ENCODE data around the gene CALML3. TPM values are rescaled to one million over a fixed set of nuclear protein-coding genes. Genes with fewer than 3 reads are reported as not detected.

Gene CALML3
- total RNA-seq, 1 donor from 2014 or later: not detected

DNA sequence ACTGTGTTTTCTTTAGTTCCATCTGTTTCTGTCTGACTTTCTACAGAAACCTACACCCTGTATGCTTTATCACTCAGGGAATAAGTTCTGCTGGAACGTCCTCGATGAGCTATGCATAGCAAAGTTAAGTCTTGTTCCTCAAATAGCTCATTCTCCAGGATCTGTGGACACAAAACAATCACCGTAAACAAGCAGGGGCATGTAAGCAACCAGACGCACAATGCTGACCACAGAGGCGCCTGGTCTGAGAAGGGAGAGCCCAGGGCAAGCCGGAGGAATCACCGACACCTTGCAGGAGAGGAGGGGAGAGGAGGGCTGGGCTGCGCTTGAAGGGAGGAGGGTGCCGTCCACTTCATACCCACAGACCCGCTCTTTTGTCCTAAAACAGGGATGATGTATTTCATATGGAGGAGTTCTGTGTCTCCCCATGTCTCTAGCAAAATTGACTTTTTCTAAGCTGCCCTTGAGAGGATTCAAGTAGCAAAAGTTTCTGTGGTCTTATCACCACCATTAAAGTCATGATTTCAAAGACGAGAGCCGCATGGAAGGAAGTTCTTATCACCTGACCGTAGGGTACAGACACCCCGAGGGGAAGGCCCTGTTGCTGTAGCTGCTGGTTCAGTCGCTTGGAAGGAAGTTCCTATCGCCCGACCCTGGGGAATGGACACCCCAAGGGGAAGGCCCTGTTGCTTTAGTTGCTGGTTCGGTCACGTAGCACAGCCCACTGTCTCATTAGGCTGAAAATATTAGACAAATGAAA lies 14.3 kb downstream of the CALML3 start:
- H3K4me1 Mint-ChIP-seq (ENCODE audit: low read depth, unreplicated experiment): no peaks in the 10 kb centered on the region
- DNase-seq: no peak
- no peak for TF ChIP-seq CTCF (IDR thresholded peaks at IDR 0.05; ENCODE audit: partially characterized antibody, unreplicated experiment)
- no peak overlapping the region for H3K4me3 Mint-ChIP-seq (ENCODE audit: unreplicated experiment)
- peak overlapping the region; percentile 31 for H3K27ac Mint-ChIP-seq (ENCODE audit: unreplicated experiment)
- H3K9me3 Mint-ChIP-seq (ENCODE audit: unreplicated experiment): peaks cover 5% of the 10 kb centered on the region
- peaks cover 17% of the 10 kb centered on the region for H3K36me3 Mint-ChIP-seq (ENCODE audit: unreplicated experiment)
- no peaks in the 10 kb centered on the region for H3K27me3 Mint-ChIP-seq (ENCODE audit: unreplicated experiment)

DNA sequence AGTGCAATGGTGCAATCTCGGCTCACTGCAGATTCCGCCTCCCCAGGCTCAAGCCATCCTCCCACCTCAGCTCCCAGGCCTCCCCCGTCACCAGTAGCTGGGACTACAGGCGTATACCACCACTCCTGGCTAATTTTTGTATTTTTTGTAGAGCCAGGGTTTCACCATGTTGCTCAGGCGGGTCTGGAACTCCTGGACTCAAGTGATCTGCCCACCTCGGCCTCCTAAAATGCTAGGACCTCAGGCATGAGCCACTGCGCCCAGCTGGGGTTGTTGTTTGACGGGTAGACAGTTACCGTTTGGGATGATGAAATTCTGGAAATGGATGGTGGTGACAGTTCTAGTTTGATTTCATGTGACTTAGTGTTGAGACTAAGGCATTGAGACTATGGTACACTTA lies 15.3 kb downstream of the CALML3 start:
- no peak for DNase-seq
- Mint-ChIP-seq H3K4me3 (ENCODE audit: unreplicated experiment) (no peak overlapping the region), H3K27me3 (ENCODE audit: unreplicated experiment) (no peaks in the 10 kb centered on the region), H3K27ac (ENCODE audit: unreplicated experiment) (no peak overlapping the region), H3K9me3 (ENCODE audit: unreplicated experiment) (peaks cover 5% of the 10 kb centered on the region), H3K4me1 (ENCODE audit: low read depth, unreplicated experiment) (no peaks in the 10 kb centered on the region), H3K36me3 (ENCODE audit: unreplicated experiment) (peaks cover 17% of the 10 kb centered on the region)
- no peak for TF ChIP-seq CTCF (IDR thresholded peaks at IDR 0.05; ENCODE audit: partially characterized antibody, unreplicated experiment)

DNA sequence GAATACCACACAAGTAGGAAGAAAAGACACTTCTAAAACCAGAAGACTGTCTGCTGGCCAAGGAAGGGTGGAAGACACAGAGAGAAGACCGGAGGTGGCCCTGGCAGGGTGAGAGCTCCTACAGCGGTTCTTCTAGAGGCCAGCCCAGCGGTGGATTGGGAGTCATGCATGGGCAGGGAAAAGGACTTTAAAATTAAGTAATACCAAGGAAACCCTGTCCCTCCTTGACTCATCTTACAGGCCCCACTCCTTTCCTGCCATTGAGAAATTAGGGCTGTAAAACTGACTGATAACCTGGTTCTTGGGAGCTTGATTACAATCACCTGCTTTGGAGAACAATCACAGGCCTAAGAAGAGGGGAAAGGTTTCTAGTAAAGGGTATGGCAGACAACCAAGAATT lies 16.1 kb downstream of the CALML3 start:
- DNase-seq: no peak
- Mint-ChIP-seq H3K4me1 (ENCODE audit: low read depth, unreplicated experiment) (no peaks in the 10 kb centered on the region), H3K9me3 (ENCODE audit: unreplicated experiment) (peaks cover 5% of the 10 kb centered on the region), H3K27me3 (ENCODE audit: unreplicated experiment) (no peaks in the 10 kb centered on the region), H3K36me3 (ENCODE audit: unreplicated experiment) (peaks cover 17% of the 10 kb centered on the region), H3K27ac (ENCODE audit: unreplicated experiment) (no peak overlapping the region), H3K4me3 (ENCODE audit: unreplicated experiment) (no peak overlapping the region)
- TF ChIP-seq CTCF (IDR thresholded peaks at IDR 0.05; ENCODE audit: partially characterized antibody, unreplicated experiment): no peak

GRCh38 chr10:5542100-5542499 lies 17.3 kb downstream of the CALML3 start:
- Mint-ChIP-seq H3K36me3 (ENCODE audit: unreplicated experiment) (peaks cover 17% of the 10 kb centered on the region), H3K4me1 (ENCODE audit: low read depth, unreplicated experiment) (peaks cover 5% of the 10 kb centered on the region), H3K4me3 (ENCODE audit: unreplicated experiment) (no peak overlapping the region), H3K27ac (ENCODE audit: unreplicated experiment) (no peak overlapping the region), H3K27me3 (ENCODE audit: unreplicated experiment) (no peaks in the 10 kb centered on the region), H3K9me3 (ENCODE audit: unreplicated experiment) (peaks cover 5% of the 10 kb centered on the region)
- no peak for TF ChIP-seq CTCF (IDR thresholded peaks at IDR 0.05; ENCODE audit: partially characterized antibody, unreplicated experiment)
- DNase-seq: no peak

GRCh38 chr10:5543623-5544022 lies 18.9 kb downstream of the CALML3 start:
- Mint-ChIP-seq H3K27me3 (ENCODE audit: unreplicated experiment) (no peaks in the 10 kb centered on the region), H3K9me3 (ENCODE audit: unreplicated experiment) (peaks cover 5% of the 10 kb centered on the region), H3K27ac (ENCODE audit: unreplicated experiment) (no peak overlapping the region), H3K4me1 (ENCODE audit: low read depth, unreplicated experiment) (peaks cover 5% of the 10 kb centered on the region), H3K36me3 (ENCODE audit: unreplicated experiment) (peaks cover 17% of the 10 kb centered on the region), H3K4me3 (ENCODE audit: unreplicated experiment) (no peak overlapping the region)
- no peak for DNase-seq
- no peak for TF ChIP-seq CTCF (IDR thresholded peaks at IDR 0.05; ENCODE audit: partially characterized antibody, unreplicated experiment)

All from glutamatergic neuron (in vitro differentiated cells).